NCI-H1417 (cell line): ENCODE results near the gene FAM107B.
"Not testable (repeated sequence)": the region's sequence is repeated elsewhere in the genome, so short reads cannot be mapped to it uniquely, and the experiment has no call there.

Experiments
- DNase-seq, 3 experiments: peaks; one replicate each; lab custom pipeline; 2025; lab: John Stamatoyannopoulos, UW

The FAM107B gene

DNA sequence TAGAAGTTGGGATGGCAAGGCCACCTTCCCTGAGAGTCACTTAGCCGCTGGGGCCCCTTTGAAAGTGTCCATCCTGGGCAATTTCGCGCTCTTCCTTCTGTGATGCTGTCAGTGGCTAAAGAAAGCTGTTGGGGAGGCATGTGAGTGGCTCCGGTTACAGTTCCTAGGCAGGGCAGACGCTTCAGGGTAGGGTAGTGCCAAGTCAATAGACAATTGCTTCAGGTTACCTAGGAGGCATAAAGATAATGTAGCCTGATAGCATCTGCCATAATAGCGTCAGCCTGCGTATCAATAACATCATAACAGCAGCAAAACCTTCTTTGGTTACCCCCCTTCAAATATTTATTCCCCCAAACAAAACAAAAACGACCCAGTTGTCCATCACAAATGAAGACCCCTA is at the start of gene FAM107B:
Gene FAM107B (minus strand): TSS at position 101 of the 400 bp plus-strand sequence. CDS start 234 bp downstream, outside the sequence.
- DNase-seq, result no peak

DNA sequence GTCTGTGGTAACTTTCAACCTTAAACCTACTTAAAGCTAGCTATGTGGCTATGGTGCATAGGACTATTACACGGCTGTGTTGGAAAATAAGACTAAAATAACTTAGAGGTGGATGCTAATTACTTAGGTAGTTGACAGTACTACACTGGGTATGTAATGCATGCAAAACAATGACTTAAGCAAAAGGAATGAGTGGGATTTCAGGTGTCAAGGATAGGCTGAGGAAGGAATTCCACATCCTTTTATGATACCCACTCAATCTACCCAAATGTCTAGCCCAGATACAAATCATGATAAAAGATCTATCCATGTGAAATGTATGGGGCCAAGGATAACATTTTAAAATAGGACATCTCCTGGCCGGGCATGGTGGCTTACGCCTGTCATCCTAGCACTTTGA is 49.3 kb upstream of the FAM107B start:
- no peak for DNase-seq

DNA sequence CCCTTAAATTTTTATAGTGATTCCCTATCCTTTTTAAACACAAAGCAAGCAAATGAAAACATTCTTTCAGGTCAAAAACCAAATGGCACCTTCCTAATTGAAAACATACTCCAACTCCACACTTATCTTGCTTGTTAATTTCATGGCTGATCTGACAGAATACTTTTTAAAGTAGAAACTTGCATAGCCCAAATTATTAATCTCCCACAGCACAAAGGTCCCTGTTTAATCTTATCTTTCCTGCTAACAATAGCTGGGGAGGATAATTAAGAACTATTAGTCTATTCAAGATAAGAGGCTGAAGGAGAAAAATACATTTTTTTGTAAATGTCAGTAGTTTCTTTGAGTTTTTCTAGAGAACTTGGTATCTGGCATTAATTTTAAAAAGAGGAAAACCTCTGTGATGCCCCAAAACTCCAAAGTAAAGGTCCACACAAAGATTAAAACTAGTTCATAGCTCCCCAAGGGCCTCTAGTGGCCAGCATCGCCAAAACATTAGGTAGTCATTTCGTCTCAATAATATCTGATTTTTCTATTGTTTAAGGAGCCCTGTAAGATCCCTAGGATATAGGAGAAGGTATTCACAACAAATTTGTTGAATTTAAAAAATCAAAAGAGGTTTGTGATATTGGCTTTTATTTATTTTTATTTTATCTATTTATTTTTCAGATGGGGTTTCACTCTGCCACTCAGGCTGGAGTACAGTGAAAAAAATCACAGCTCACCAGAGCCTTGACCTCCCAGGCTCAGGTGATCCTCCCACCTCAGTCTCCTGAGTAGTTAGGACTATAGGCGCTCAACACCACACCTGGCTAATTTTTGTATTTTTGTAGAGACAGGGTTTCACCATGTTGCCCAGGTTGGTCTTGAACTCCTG is 48.4 kb upstream of the FAM107B start:
- peak in 2 of 3 experiments; percentile 19 to 55 for DNase-seq

GRCh38 chr10:14821635-14822375 is 47.1 kb upstream of the FAM107B start:
- no peak for DNase-seq

DNA sequence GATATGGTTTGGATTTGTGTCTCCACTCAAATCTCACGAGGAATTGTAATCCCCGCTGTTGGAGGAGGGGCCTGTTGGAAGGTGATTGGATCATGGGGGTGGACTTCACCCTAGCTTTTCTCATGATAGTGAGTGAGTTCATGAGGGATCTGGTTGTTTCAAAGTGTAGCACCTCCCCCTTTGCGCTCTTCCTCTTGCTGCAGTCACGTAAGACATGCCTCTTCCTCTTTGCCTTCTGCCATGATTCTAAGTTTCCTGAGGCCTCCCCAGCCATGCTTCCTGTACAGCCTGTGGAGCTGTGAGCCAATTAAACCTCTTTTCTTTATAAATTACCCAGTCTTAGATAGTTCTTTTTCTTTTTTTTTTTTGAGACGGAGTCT is 46.1 kb upstream of the FAM107B start:
- no peak for DNase-seq

DNA sequence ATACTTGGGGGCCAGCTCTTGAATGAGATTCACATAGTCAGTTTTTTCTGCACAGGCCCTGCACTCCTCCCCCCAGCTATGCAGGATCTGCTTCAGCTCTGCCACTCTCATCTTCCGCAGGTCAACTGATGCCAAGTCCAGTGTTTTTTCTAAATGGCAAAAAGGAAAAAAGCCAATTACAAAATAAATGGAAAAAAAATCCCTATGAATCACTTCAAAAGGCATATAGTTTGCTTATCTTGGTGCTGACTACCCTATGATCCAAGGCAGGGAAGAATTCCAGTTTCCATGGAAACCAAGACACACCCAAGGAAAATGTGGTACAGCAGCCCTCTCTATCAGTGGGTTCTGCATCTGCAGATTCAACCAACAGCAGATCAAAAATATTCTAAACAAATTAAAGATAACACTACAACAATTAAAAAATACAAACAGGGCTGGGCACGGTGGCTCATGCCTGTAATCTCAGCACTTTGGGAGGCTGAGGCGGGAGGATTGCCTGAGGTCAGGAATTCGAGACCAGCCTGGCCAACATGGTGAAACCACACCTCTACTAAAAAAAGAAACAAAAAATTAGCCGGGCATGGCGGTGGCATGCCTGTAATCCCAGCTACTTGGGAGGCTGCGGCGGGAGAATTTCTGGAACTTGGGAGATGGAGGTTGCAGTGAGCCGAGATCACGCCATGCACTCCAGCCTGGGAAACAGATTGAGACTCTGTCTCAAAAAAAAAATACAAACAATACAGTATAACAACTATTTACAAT is 45.5 kb upstream of the FAM107B start:
- DNase-seq, result no peak

DNA sequence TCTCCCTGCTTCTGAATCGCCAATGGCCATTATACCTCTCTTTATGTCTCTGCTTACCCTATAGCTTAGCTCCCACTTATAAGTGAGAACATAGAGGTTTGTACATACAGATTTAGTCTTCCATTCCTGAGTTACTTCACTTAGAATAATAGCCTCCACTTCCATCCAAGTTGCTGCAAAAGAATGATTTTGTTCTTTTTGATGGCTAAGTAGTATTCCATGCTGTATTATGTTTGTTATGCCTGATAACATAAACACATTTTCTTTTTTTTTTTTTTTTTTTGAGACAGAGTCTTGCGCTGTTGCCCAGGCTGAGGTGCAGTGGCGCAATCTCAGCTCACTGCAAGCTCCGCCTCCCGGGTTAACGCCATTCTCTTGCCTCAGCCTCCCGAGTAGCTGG is 42.0 kb upstream of the FAM107B start:
- DNase-seq, result not testable (repeated sequence)

DNA sequence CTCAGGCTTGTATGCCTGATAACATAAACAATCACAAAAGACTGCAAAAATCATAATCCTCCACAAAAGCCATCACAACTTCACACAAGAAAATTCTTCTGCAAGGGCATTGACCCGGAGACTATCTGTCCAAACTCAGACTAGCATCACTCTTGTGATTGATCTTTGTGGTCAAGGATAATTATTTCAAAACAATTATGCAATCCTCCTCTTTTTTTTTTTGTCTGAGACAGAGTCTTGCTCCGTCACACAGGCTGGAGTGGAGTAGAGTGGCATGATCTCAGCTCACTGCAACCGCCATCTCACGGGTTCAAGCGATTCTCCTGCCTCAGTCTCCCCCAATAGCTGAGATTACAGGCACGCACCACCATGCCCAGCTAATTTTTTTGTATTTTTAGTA is 41.0 kb upstream of the FAM107B start:
- no peak for DNase-seq

- no peak for DNase-seq
Measured at GRCh38 chr10:14812271-14812670, 37.6 kb upstream of the FAM107B start.

DNA sequence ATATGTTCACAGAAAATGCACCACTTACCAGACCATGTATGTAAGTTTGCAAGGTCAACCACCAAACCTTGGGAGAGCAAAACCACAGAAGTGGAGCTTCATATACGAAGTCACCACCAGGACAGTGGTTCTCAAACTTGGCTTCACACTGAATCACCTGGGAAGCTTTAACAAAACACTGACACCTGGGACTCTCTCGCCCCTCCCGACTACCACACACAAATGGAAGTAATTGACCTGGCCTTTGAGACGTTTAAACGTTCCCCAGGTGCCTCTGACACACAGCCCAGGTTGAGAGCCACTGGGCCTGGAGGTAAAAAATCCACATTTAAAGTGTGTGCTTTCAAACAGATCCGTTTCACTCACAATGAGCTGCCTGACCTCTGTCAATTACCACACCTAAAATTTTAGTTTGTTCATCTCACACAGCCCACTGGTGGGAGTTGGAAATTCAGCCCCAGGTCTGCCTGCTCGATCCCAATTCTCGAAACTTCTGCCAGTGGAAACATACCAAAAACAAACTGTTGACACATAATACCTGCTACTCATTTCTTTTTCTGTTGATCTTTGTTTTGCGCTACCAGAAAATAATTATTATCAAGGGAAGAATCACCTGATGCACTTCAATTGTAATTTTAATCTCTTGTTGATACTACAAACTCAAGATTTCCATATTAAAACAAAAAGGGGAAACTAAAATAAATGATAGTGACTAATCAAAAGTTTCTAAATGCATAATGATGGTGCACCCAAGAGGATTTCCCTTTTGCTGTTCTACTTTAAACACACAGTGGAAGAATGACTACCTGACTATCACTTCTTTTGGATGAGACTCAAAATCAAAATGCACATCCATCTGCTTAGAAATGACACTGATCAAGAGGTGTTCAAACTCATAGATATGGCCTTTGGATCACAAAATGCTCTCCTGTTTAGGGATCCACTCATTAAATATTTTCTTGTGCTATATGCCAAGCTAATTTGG is 36.6 kb upstream of the FAM107B start:
- DNase-seq, result peak in 1 of 3 experiments; percentile 18

DNA sequence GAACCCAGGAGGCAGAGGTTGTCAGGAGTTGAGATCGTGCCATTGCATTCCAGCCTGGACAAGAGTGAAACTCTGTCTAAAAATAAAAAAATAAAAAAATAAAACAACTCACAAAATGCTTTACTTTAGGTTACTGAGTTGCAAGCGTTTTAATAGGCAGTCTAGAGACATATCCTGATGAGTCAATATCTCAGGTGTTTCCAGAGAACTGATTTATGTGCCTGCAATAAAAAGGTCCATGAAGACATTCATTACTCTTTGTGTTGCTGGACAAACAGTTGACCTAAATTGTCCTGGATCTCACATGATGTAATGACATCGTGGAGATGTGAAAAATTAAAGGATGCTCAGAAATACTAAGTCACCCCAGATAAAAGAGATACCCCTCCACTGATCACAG is 31.6 kb upstream of the FAM107B start:
- peak in 1 of 3 experiments; percentile 20 for DNase-seq

DNA sequence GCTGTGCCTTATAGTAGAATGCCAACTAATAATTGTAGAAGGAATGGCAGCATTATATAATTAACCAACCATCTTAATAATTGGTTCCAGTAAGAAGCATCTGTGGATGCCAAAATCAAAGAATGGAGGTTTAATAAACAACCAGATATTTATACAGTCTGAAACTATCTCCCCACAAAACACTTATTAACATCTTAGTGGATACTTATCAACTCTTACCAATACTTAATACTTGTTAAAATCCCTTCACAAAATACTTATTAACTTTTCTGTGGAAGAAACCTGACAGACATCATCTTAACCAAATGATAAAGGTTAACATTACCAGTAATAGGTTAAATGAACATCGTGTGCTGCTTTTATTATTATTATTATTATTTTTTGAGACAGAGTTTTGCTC is 29.1 kb upstream of the FAM107B start:
- DNase-seq, result no peak

GRCh38 chr10:14801723-14802122 is 27.0 kb upstream of the FAM107B start:
- DNase-seq, result peak in 1 of 3 experiments; percentile 3

- no peak for DNase-seq
Measured at GRCh38 chr10:14800397-14800796, 25.7 kb upstream of the FAM107B start.

DNA sequence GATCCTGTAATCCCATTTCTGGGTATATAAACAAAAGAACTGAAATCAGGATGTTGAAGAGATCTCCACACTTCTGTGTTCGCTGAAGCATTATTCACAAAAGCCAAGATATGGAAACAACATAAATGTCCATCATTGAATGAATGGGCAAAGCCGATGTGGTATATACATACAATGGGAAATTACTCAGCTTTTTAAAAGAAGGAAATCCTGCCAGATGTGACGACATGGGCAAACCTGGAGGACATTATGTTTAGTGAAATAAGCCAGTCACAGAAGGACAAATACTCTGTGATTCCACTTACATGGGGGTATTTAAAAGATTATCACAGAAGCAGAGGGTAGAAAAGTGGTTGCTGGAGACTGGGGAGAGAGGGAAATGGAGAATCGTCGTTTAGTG is 23.9 kb upstream of the FAM107B start:
- DNase-seq, result peak in 1 of 3 experiments; percentile 5

DNA sequence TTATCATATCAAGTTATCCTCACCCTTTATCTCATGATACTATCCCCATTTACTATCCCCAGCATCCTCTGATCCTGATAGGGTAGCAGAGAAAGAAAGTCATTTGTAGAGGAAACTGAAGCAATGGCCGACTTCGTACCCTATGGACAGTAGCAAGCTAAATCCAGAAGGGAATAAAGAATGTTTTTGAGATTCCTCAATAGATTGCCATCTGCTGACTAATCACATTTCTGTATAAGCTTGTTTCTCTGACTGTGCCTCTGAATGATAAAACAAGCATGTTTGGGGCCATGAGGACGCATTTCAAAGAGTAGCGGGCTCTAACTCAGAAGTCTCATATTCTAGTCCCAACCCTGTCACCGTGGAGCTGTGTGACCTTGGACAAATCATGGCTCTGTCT is 13.2 kb upstream of the FAM107B start:
- no peak for DNase-seq

DNA sequence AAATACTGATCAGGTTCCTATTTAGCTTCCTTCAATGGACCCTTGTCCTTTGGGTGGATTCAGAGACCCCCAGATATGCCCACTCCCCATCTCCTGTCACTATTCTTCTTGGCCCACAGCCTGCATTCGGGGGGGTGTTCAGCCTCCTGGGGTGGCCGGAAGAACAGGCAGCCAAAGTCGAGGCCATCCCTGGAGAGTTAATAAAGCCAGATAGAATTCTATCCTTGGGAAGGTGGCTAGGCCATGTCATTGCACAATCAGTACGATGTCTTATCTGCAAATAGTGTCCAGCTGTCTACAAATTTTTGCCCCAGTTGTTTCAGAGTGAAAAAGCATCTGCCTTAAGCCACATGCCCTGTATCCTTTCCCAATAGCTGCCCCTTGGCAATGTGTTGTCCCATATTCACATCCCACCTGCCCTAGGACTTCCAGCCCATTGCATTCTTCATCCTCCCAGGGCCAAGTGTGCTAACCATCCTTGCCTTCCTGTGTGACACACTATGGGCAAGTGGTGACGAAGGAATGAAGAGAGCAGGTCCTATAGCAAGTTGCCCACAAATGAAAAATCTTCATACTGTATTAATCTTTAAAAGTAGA is 9.9 kb upstream of the FAM107B start:
- DNase-seq, result no peak

- no peak for DNase-seq
Measured at GRCh38 chr10:14782691-14783363, 8.1 kb upstream of the FAM107B start.

DNA sequence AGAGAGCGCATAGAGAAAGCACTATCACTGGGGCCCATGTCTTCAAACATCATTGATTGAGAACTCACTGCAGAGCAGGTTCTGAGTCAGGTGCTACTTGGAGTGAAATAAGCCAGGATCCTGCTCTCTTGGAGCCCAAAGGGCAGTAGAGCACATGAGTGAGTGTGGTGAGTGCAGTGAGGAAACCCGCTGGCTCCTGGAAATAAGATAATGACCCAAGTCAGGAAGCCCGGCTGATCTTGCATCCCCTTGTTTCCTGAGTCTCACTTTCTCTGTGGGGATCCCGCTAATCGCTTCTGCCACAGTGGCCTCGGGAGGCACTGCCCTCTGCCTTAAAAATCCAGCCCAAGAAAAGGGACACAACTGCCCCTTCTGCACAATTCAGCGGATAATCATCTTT is 7.1 kb upstream of the FAM107B start:
- DNase-seq, result no peak

DNA sequence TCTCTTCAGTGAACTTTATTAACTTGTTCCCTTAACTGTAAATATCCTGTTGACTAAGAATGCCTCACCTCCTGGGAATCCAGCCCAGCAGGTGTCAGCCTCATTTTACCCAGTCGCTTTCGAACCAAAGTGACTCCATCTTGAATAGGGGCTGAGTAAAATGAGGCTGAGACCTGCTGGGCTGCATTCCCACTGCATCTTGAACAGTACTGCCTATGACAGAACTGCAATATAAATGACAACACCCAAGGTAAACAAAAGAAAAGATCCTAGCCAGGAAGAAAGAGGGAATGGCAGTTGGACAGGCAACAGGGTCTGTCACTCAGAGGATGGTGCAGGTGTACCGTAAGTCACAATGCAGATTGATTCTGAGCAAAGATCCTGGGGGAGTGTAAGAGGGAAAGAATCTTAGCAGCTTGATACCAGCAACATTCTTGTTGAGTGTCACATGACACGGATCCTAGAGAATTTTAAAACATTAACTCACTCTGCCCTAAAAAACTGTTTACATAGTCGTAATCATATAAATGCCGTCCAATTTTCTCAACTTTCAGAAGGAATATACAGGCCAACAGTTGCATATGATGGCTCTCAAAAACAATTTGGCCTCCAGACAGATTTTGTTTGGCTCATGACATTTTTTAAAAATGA is 4.4 kb upstream of the FAM107B start:
- no peak for DNase-seq
